ENCODE results near the gene TTC34.
"Not testable (repeated sequence)": the region's sequence is repeated elsewhere in the genome, so short reads cannot be mapped to it uniquely, and the experiment has no call there.

- TF ChIP-seq POLR2AphosphoS5, POLR2A, TAF1 (IDR thresholded peaks at IDR 0.05; ENCODE audit: low read depth, low read length): not testable (repeated sequence)
These were observed 124.8 kb downstream of the TTC34 start for GRCh38 chr1:2676726-2677125.
